ENCODE measurements around the gene CYBA.

GRCh38 chr16:88651989-88652761, 1.3 kb upstream of the CYBA start:
- TF ChIP-seq CTCF (IDR thresholded peaks at IDR 0.05) = no peak
- no peak for TF ChIP-seq POLR2A (IDR thresholded peaks at IDR 0.05)

Measured in uterus (tissue), 2 donors.